ENCODE data around the gene CNBD2. TPM values are rescaled to one million over a fixed set of nuclear protein-coding genes. Genes with fewer than 3 reads are reported as not detected.

The CNBD2 gene
- polyA plus RNA-seq, 1 donor from 2014 or later: 9.5 TPM

DNA sequence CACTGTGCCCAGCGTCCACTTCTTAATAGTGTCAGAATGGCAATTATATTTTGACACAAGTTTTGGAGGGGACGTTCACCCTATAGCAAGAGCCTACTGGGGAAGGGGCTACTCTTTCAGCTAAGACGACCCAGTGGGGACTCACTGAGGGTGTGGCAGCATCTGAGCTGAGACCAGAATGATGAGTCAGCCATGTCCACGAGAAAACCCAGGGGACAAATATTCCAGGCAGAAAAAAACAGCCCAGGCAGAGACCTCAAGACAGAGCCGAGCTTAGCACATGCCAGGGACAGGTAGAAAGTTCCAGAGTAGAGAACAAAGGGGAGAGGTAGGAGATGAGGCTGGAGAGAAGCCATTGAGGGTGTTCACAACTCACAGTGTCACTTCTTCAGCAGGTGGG is 11.2 kb downstream of the CNBD2 start:
- TF ChIP-seq EZH2 (IDR thresholded peaks at IDR 0.05; ENCODE audit: borderline replicate concordance, insufficient read depth, low read length, poor library complexity, severe bottlenecking) (no peak), TAF1 (IDR thresholded peaks at IDR 0.05; ENCODE audit: low read depth) (no peak), MXI1 (conservative IDR thresholded peaks at IDR 0.05; ENCODE audit: poor library complexity, severe bottlenecking) (no peak), RAD21 (conservative IDR thresholded peaks at IDR 0.05) (no peak), EP300 (conservative IDR thresholded peaks at IDR 0.05; ENCODE audit: poor library complexity, severe bottlenecking) (no peak), POLR2AphosphoS5 (IDR thresholded peaks at IDR 0.05) (no peak), SMC3 (conservative IDR thresholded peaks at IDR 0.05; ENCODE audit: poor library complexity) (no peak)
- TF ChIP-seq, protein P1, sequence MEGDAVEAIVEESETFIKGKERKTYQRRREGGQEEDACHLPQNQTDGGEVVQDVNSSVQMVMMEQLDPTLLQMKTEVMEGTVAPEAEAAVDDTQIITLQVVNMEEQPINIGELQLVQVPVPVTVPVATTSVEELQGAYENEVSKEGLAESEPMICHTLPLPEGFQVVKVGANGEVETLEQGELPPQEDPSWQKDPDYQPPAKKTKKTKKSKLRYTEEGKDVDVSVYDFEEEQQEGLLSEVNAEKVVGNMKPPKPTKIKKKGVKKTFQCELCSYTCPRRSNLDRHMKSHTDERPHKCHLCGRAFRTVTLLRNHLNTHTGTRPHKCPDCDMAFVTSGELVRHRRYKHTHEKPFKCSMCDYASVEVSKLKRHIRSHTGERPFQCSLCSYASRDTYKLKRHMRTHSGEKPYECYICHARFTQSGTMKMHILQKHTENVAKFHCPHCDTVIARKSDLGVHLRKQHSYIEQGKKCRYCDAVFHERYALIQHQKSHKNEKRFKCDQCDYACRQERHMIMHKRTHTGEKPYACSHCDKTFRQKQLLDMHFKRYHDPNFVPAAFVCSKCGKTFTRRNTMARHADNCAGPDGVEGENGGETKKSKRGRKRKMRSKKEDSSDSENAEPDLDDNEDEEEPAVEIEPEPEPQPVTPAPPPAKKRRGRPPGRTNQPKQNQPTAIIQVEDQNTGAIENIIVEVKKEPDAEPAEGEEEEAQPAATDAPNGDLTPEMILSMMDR (IDR thresholded peaks at IDR 0.05; ENCODE audit: poor library complexity, severe bottlenecking): no peak
- TF ChIP-seq, protein P2, sequence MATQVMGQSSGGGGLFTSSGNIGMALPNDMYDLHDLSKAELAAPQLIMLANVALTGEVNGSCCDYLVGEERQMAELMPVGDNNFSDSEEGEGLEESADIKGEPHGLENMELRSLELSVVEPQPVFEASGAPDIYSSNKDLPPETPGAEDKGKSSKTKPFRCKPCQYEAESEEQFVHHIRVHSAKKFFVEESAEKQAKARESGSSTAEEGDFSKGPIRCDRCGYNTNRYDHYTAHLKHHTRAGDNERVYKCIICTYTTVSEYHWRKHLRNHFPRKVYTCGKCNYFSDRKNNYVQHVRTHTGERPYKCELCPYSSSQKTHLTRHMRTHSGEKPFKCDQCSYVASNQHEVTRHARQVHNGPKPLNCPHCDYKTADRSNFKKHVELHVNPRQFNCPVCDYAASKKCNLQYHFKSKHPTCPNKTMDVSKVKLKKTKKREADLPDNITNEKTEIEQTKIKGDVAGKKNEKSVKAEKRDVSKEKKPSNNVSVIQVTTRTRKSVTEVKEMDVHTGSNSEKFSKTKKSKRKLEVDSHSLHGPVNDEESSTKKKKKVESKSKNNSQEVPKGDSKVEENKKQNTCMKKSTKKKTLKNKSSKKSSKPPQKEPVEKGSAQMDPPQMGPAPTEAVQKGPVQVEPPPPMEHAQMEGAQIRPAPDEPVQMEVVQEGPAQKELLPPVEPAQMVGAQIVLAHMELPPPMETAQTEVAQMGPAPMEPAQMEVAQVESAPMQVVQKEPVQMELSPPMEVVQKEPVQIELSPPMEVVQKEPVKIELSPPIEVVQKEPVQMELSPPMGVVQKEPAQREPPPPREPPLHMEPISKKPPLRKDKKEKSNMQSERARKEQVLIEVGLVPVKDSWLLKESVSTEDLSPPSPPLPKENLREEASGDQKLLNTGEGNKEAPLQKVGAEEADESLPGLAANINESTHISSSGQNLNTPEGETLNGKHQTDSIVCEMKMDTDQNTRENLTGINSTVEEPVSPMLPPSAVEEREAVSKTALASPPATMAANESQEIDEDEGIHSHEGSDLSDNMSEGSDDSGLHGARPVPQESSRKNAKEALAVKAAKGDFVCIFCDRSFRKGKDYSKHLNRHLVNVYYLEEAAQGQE (IDR thresholded peaks at IDR 0.05; ENCODE audit: borderline replicate concordance): no peak
- Histone ChIP-seq H3K27ac (ENCODE audit: low read length) (no peak overlapping the region), H3K4me2 (ENCODE audit: low read length) (no peak overlapping the region), H4K20me1 (ENCODE audit: insufficient read depth) (no peaks in the 10 kb centered on the region), H3K9me3 (ENCODE audit: low read length) (no peaks in the 10 kb centered on the region), H3K27me3 (ENCODE audit: insufficient read depth, low read depth, low read length) (no peaks in the 10 kb centered on the region), H2AFZ (ENCODE audit: low read depth, low read length) (no peak overlapping the region), H3K4me3 (ENCODE audit: low read length) (no peak overlapping the region), H3K79me2 (replicated peaks; ENCODE audit: insufficient read depth, low read length) (no peaks in the 10 kb centered on the region), H3F3A (ENCODE audit: insufficient read depth, low read length, poor library complexity, severe bottlenecking) (no peaks in the 10 kb centered on the region), H3K9ac (ENCODE audit: low read length) (no peak overlapping the region), H3K36me3 (ENCODE audit: insufficient read depth, low read length) (no peaks in the 10 kb centered on the region), H3K9me2 (ENCODE audit: insufficient read depth, low read length) (no peaks in the 10 kb centered on the region)

DNA sequence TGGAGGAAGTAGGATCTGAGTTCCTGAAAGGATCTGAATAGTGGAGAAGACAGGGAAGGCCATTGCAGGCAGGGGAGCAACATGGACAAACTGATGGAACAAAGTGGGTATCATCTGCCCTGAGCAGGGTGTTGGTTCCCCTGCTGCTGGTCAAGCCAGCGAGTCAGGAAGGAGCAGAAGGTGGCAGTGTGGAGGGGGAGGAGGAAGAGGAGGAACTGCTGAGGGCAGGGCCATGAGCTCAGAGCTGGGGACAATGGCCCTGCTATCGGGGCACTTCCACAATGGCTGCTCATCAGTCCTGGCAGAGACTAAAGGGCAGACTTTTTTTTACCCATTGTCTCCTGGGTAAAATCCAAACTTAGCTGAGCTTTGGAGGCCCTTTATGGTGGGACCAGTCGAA is 13.6 kb downstream of the CNBD2 start:
- H2AFZ ChIP-seq (ENCODE audit: low read depth, low read length): no peak overlapping the region
- no peaks in the 10 kb centered on the region for H3K9me2 ChIP-seq (ENCODE audit: insufficient read depth, low read length)
- no peak for TF ChIP-seq POLR2AphosphoS5 (IDR thresholded peaks at IDR 0.05)
- TF ChIP-seq, protein P1 (IDR thresholded peaks at IDR 0.05; ENCODE audit: poor library complexity, severe bottlenecking): no peak
- TF ChIP-seq, protein P2 (IDR thresholded peaks at IDR 0.05; ENCODE audit: borderline replicate concordance): no peak
- TF ChIP-seq EP300 (conservative IDR thresholded peaks at IDR 0.05; ENCODE audit: poor library complexity, severe bottlenecking): no peak
- no peak for TF ChIP-seq TAF1 (IDR thresholded peaks at IDR 0.05; ENCODE audit: low read depth)
- no peak for TF ChIP-seq MXI1 (conservative IDR thresholded peaks at IDR 0.05; ENCODE audit: poor library complexity, severe bottlenecking)
- TF ChIP-seq EZH2 (IDR thresholded peaks at IDR 0.05; ENCODE audit: borderline replicate concordance, insufficient read depth, low read length, poor library complexity, severe bottlenecking): no peak
- TF ChIP-seq SMC3 (conservative IDR thresholded peaks at IDR 0.05; ENCODE audit: poor library complexity): no peak
- TF ChIP-seq RAD21 (conservative IDR thresholded peaks at IDR 0.05): no peak
- H3K27ac ChIP-seq (ENCODE audit: low read length): no peak overlapping the region
- no peaks in the 10 kb centered on the region for H3K36me3 ChIP-seq (ENCODE audit: insufficient read depth, low read length)
- no peaks in the 10 kb centered on the region for H3K79me2 ChIP-seq (replicated peaks; ENCODE audit: insufficient read depth, low read length)
- no peak overlapping the region for H3K9ac ChIP-seq (ENCODE audit: low read length)
- no peaks in the 10 kb centered on the region for H3K9me3 ChIP-seq (ENCODE audit: low read length)
- no peak overlapping the region for H3K4me2 ChIP-seq (ENCODE audit: low read length)
- H4K20me1 ChIP-seq (ENCODE audit: insufficient read depth): no peaks in the 10 kb centered on the region
- H3K4me3 ChIP-seq (ENCODE audit: low read length): no peak overlapping the region
- H3K27me3 ChIP-seq (ENCODE audit: insufficient read depth, low read depth, low read length): no peaks in the 10 kb centered on the region
- no peaks in the 10 kb centered on the region for H3F3A ChIP-seq (ENCODE audit: insufficient read depth, low read length, poor library complexity, severe bottlenecking)

All from neural cell (in vitro differentiated cells).